Right renal cortex interstitium (tissue), 3 donors: ENCODE results near the gene PDE1A. TPM values are rescaled to one million over a fixed set of nuclear protein-coding genes. Genes with fewer than 3 reads are reported as not detected.
A peak's percentile ranks its signal among the peaks of the same experiment; 100 is the strongest.
"Not testable (repeated sequence)": the region's sequence is repeated elsewhere in the genome, so short reads cannot be mapped to it uniquely, and the experiment has no call there.

Experiments used
- DNase-seq, 3 donors: peaks; one replicate each; pipeline ENCODE4 v3.0.0-alpha.2; 2013; ENCODE audit warnings: low read depth in 3 of 3, low spot score in 2 of 3
- polyA plus RNA-seq, 3 donors: library from polyadenylated mRNA; unstranded; fragments of 120-200 nt; gene quantifications; one replicate each; pipeline ENCODE4 v1.2.1, GENCODE V29; 2013; ENCODE audit not compliant: insufficient read length in 3 of 3

The PDE1A gene
- polyA plus RNA-seq, 3 donors: 21.0 to 25.2 (median 22.5) TPM

- no peak for DNase-seq
Observed at GRCh38 chr2:182410120-182410519, 16.7 kb downstream of the PDE1A start.

GRCh38 chr2:182406221-182406620, 20.6 kb downstream of the PDE1A start:
- no peak for DNase-seq

- no peak for DNase-seq
Observed at GRCh38 chr2:182404975-182405561, 21.8 kb downstream of the PDE1A start.

- DNase-seq: no peak
Observed at GRCh38 chr2:182404092-182404491, 22.7 kb downstream of the PDE1A start.

GRCh38 chr2:182393270-182393760, 33.5 kb downstream of the PDE1A start:
- DNase-seq: no peak

- DNase-seq: no peak
Observed at GRCh38 chr2:182391443-182391842, 35.4 kb downstream of the PDE1A start.

GRCh38 chr2:182386267-182386880, 40.5 kb downstream of the PDE1A start:
- not testable (repeated sequence) for DNase-seq

GRCh38 chr2:182384860-182385259, 42.0 kb downstream of the PDE1A start:
- no peak for DNase-seq

- DNase-seq: no peak
Observed at GRCh38 chr2:182381225-182381624, 45.6 kb downstream of the PDE1A start.

GRCh38 chr2:182379241-182379640, 47.6 kb downstream of the PDE1A start:
- peak in 1 of 3 donors; percentile 40 for DNase-seq

GRCh38 chr2:182378759-182379158, 48.1 kb downstream of the PDE1A start:
- DNase-seq: no peak

- no peak for DNase-seq
Observed at GRCh38 chr2:182377467-182377866, 49.4 kb downstream of the PDE1A start.

GRCh38 chr2:182375862-182376261, 51.0 kb downstream of the PDE1A start:
- no peak for DNase-seq

- no peak for DNase-seq
Observed at GRCh38 chr2:182372661-182373060, 54.2 kb downstream of the PDE1A start.

GRCh38 chr2:182368996-182369395, 57.8 kb downstream of the PDE1A start:
- no peak for DNase-seq

- no peak for DNase-seq
Observed at GRCh38 chr2:182368446-182368845, 58.4 kb downstream of the PDE1A start.

- DNase-seq: no peak
Observed at GRCh38 chr2:182367401-182367800, 59.4 kb downstream of the PDE1A start.

- no peak for DNase-seq
Observed at GRCh38 chr2:182366628-182367027, 60.2 kb downstream of the PDE1A start.

GRCh38 chr2:182365855-182366254, 61.0 kb downstream of the PDE1A start:
- no peak for DNase-seq

- no peak for DNase-seq
Observed at GRCh38 chr2:182361477-182361876, 65.4 kb downstream of the PDE1A start.

GRCh38 chr2:182360663-182361260, 66.1 kb downstream of the PDE1A start:
- DNase-seq: no peak

- no peak for DNase-seq
Observed at GRCh38 chr2:182359990-182360662, 66.7 kb downstream of the PDE1A start.
